HCT116 (cell line): ENCODE data around the gene ITPRIPL1.

Source experiments
- ATF3 ChIP-seq: IDR thresholded peaks from 2 replicates; pipeline ENCODE4 v1.6.1; 2012
- CEBPB ChIP-seq: IDR thresholded peaks from 2 replicates; pipeline ENCODE4 v1.6.1; 2012; ENCODE audit warnings: low read depth
- ELF1 ChIP-seq: IDR thresholded peaks from 2 replicates; pipeline ENCODE4 v1.6.1; 2012; ENCODE audit warnings: low read depth, borderline replicate concordance
- EZH2 ChIP-seq: fragments of 200-600 bp; sonication (generic); IDR thresholded peaks from 2 replicates; pipeline ENCODE4 v1.6.1; 2017; ENCODE audit warnings: antibody characterized with exemption, mixed run types
- EZH2phosphoT487 ChIP-seq: fragments of 200-600 bp; IDR thresholded peaks from 2 replicates; pipeline ENCODE4 v1.6.1; 2018; ENCODE audit warnings: antibody characterized with exemption, borderline replicate concordance
- POLR2A ChIP-seq: IDR thresholded peaks from 2 replicates; pipeline ENCODE4 v1.7.0; 2011; ENCODE audit warnings: borderline replicate concordance; ENCODE audit not compliant: insufficient read depth, insufficient read length; ENCODE audit errors: extremely low read depth
- ZNF274 ChIP-seq: fragments of 200-500 bp; sonication (Bioruptor generic); IDR thresholded peaks from 2 replicates; pipeline ENCODE4 v1.6.1; 2014; ENCODE audit warnings: mild to moderate bottlenecking, low read depth, low read length, inconsistent platforms
- TF ChIP-seq, protein P1 (sequence below), 3 experiments: fragments of 200-600 bp in 1 of 3; sonication (generic) in 1 of 3; IDR thresholded peaks in 2 of 3; conservative IDR thresholded peaks in 1 of 3; 2 replicates each; pipeline ENCODE4 v1.5.1; 2012 to 2017; ENCODE audit warnings: low read depth in 2 of 3, low read length in 2 of 3, antibody characterized with exemption in 1 of 3, borderline replicate concordance in 1 of 3, control low read depth in 1 of 3, mild to moderate bottlenecking in 1 of 3, mixed read lengths in 1 of 3, mixed run types in 1 of 3, moderate library complexity in 1 of 3; ENCODE audit not compliant: insufficient read depth in 1 of 3
- TF ChIP-seq, protein P2 (sequence below): IDR thresholded peaks from 2 replicates; pipeline ENCODE4 v1.6.1; 2012; ENCODE audit warnings: low read depth

- TF ChIP-seq ELF1 (no peak), POLR2A (no peak), EZH2 (no peak), EZH2phosphoT487 (no peak), ATF3 (no peak), CEBPB (no peak), ZNF274 (no peak)
- TF ChIP-seq, protein P1, sequence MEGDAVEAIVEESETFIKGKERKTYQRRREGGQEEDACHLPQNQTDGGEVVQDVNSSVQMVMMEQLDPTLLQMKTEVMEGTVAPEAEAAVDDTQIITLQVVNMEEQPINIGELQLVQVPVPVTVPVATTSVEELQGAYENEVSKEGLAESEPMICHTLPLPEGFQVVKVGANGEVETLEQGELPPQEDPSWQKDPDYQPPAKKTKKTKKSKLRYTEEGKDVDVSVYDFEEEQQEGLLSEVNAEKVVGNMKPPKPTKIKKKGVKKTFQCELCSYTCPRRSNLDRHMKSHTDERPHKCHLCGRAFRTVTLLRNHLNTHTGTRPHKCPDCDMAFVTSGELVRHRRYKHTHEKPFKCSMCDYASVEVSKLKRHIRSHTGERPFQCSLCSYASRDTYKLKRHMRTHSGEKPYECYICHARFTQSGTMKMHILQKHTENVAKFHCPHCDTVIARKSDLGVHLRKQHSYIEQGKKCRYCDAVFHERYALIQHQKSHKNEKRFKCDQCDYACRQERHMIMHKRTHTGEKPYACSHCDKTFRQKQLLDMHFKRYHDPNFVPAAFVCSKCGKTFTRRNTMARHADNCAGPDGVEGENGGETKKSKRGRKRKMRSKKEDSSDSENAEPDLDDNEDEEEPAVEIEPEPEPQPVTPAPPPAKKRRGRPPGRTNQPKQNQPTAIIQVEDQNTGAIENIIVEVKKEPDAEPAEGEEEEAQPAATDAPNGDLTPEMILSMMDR (IDR thresholded peaks at IDR 0.05 in 2 of 3, conservative IDR thresholded peaks at IDR 0.05 in 1 of 3; ENCODE audit: borderline replicate concordance in 1 of 3, insufficient read depth in 1 of 3, low read depth in 2 of 3, low read length in 2 of 3), result no peak
- TF ChIP-seq, protein P2, sequence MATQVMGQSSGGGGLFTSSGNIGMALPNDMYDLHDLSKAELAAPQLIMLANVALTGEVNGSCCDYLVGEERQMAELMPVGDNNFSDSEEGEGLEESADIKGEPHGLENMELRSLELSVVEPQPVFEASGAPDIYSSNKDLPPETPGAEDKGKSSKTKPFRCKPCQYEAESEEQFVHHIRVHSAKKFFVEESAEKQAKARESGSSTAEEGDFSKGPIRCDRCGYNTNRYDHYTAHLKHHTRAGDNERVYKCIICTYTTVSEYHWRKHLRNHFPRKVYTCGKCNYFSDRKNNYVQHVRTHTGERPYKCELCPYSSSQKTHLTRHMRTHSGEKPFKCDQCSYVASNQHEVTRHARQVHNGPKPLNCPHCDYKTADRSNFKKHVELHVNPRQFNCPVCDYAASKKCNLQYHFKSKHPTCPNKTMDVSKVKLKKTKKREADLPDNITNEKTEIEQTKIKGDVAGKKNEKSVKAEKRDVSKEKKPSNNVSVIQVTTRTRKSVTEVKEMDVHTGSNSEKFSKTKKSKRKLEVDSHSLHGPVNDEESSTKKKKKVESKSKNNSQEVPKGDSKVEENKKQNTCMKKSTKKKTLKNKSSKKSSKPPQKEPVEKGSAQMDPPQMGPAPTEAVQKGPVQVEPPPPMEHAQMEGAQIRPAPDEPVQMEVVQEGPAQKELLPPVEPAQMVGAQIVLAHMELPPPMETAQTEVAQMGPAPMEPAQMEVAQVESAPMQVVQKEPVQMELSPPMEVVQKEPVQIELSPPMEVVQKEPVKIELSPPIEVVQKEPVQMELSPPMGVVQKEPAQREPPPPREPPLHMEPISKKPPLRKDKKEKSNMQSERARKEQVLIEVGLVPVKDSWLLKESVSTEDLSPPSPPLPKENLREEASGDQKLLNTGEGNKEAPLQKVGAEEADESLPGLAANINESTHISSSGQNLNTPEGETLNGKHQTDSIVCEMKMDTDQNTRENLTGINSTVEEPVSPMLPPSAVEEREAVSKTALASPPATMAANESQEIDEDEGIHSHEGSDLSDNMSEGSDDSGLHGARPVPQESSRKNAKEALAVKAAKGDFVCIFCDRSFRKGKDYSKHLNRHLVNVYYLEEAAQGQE, result no peak
These were observed 8.1 kb upstream of the ITPRIPL1 start for GRCh38 chr2:96316999-96317398.
